IPS-NIHi7 (cell line): ENCODE measurements around the gene ZNF385C.

Experiments
- DNase-seq: peaks from one replicate; pipeline ENCODE4 v3.0.0; 2012; ENCODE audit warnings: mixed read lengths; ENCODE audit errors: extremely low spot score

The ZNF385C gene

GRCh38 chr17:42125565-42125964 is 27.3 kb upstream of the ZNF385C start:
- DNase-seq = no peak

DNA sequence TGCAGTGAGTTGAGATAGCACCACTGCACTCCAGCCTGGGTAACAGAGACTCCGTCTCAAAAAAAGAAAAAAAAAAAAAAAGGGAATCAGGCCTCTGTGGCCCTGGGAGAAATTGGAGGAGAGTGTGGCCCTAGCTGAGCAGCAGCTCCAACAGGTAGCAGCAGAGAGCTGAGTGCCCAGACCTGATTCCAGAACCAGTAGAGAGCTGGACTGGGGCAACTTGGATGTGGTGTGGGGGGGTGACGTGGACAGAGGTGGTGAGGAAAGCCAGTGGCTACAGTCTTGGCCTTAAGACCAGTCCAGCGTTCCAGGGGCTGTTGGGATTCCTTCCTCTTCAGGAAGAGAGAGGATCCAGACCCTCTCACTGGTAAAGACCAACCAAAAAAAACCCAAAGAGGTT is 26.0 kb upstream of the ZNF385C start:
- DNase-seq = no peak

DNA sequence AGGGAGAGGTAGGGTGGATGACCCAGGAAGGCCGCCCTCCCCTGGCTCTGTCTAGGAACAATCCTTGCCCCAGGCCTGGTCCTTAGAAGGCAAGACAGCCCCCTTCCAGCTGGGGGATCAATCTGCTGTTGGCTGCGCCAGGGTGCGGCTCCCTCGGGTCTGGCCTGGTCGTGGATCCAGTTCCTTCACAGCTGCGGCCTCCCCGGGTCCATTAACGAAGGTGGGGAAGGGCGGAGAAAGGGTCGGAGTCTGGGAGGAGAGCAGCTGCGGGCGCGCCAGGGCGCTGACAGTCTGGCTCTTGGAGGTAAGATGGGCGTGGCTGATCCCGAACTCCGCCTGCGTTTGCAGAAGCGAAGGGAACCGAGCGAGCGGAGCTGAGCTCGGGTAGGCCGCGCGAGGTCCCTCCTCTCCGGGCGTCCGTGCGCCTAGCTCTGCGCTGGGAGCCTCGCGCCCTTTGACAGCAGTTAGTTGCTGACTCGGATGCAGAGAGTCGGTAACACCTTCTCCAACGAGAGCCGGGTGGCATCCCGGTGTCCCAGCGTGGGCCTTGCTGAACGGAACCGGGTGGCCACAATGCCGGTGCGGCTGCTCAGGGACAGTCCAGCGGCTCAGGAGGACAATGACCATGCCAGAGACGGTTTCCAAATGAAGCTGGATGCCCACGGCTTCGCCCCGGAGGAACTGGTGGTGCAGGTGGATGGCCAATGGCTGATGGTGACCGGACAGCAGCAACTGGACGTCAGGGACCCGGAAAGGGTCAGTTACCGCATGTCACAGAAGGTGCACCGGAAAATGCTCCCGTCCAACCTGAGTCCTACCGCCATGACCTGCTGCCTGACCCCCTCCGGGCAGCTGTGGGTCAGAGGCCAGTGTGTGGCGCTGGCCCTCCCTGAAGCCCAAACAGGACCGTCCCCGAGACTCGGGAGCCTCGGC is 24.4 kb upstream of the ZNF385C start, which contains the start of gene HSPB9:
HSPB9 (plus strand) TSS at position 434 of the 933 bp plus-strand sequence; CDS start at position 481, 47 bp downstream.
- peak; percentile 89 for DNase-seq

GRCh38 chr17:42120770-42121769 is 22.8 kb upstream of the ZNF385C start, which contains the start of gene KAT2A:
TSS of gene KAT2A (minus strand) at chr17:42121367. CDS start at chr17:42121304, 63 bp downstream.
- peak; percentile 94 for DNase-seq

- DNase-seq = no peak
Observed at GRCh38 chr17:42120161-42120769, 22.0 kb upstream of the ZNF385C start.

- DNase-seq = no peak
Observed at GRCh38 chr17:42119301-42119700, 21.0 kb upstream of the ZNF385C start.

DNA sequence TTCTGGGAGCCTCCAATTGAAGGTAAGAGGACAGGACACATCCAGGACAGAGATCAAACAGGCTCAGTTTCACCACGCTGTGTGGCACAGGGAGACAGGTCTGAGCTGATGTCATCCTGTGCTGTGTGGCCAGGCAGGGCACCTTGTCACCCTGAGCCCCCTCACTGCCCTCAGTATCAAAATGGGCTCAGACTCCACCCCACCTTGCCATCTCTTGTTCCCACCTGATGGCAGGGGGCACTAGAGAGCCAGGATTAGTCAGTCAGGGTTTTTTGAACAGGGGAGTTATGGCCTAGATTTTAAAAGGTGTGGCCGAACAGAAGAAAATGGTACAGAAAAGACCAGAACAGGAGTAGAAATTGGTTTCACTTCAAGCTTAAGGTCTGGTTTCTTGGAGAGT is 20.3 kb upstream of the ZNF385C start:
- DNase-seq = peak; percentile 53

DNA sequence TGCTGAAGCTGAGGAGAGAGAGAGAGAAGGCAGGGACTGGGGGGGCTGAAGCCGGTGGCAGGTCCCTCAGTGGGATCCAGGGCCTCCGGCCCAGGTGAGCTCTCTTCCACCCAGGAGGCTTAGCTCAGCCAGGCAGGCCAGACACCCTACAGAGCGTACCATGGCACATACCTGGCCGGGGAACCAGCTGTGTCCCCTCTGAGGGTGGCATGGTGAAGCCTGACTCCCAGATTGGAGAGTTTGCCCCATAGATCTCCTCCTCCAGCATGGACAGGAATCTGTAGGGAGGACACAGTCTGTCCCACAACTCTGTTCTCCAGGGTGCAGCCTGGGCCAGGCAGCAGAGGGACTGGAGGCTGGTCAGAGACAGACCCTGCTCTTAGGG is 19.8 kb upstream of the ZNF385C start:
- no peak for DNase-seq

DNA sequence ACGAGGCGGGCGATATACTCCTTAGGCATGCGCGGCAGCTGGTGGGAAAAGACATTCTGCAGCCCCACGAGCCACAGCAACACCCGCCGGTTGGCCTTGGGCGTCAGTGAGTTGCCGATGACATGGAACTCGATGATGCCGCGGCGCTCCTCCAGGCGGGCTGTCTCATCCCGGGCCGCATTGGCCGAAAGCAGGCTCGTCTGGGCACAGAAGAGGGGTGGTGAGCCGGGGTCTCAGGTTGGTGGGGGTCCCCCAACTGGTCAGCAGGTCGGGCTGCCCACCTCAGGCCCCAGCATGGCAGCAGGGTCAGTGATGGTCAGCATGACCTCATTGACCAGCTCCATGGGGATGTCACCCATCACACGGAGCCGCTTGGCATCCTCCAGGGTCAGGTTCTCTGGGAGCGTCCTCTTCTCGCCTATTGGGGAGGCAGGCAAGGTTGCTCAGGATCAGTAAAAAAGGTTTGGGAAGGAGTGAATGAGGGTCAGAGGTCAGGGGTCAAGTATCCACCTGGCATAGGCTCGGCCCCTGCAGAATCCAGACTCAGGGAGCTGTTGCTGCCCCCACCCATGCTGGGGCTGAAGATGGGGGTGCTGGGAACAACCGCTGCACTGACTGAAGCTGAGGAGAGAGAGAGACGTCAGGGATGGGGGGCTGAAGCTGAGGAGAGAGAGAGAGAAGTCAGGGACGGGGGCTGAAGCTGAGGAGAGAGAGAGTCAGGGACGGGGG is 19.3 kb upstream of the ZNF385C start:
- DNase-seq = no peak

DNA sequence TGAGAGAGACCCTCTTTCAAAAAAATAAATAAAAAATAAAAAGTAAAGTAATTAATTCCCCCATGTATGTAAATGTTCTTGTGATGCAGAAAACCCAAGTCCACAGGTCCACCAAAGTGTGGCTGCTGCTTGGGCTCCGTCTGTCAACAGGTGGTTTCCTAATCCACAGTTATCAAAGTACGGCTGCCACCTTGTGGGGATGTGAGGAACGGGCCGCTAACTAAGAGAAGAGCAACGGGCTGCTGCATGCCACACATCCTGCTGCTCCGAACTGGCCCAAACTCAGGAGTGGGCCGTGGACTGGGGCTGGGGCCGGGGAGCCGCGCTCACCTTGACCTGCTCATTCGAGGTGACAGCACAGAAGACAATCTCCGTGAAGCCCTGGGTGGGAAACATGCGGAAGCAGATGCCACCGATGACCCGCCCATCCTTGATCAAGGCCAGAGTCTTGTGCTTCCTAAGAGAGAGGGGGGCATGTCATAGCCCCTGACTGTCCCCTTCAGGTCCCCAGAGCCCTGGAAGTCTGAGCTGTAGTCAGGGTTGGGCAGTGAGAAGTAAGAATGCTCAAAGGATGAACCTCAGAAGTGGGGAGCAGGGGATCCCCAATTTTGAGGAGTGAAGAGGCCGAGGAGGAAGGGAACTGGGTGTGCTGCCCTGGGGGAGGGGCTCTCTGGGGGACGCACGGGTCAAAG is 18.6 kb upstream of the ZNF385C start:
- DNase-seq = peak; percentile 76

GRCh38 chr17:42114118-42114517 is 15.8 kb upstream of the ZNF385C start:
- no peak for DNase-seq

GRCh38 chr17:42113293-42114069 is 15.2 kb upstream of the ZNF385C start:
- no peak for DNase-seq

DNA sequence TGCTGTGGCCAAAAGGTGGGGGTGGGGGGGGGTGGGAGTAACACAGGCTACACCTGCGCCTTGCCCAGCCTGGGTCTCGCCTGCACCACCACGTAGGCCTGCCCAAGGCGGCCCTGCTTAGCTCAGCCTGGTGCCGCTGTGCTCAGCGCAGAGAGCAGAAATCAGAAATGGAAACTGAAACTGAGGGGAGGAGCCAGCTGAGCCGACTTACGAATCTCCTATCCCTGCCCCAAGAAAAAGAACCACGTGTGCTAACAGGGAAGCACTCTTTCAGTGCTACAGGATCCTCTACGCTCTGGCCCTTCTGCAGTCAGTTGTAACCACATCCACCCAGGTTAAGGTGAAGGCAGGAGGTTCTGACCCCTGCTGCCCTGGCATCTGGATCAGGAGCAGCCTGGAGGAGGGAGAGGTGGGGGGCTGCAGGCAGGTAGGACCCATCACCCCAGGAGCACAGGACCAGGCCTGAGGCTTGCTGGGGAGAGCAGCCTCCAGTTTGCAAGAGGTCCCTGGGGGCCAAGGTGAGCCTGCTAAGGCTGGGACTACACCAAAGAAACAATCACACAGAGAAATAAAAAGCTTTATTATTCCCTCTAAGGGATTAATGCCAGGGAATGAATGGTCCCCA is 14.4 kb upstream of the ZNF385C start, which contains the start of gene DHX58:
DHX58 (minus strand) TSS at position 163 of the 625 bp plus-strand sequence. CDS start 822 bp downstream, outside the sequence.
- no peak for DNase-seq

- DNase-seq = no peak
Observed at GRCh38 chr17:42111871-42112551, 13.7 kb upstream of the ZNF385C start.

- DNase-seq = no peak
Observed at GRCh38 chr17:42111265-42111636, 13.0 kb upstream of the ZNF385C start.

- no peak for DNase-seq
Observed at GRCh38 chr17:42110301-42111264, 12.3 kb upstream of the ZNF385C start.

- no peak for DNase-seq
Observed at GRCh38 chr17:42109086-42109485, 10.8 kb upstream of the ZNF385C start.
